22Rv1 (cell line): ENCODE data around the gene AFF2.

Experiments
- CTCF ChIP-seq: fragments of 450-650 bp; IDR thresholded peaks from 2 replicates; pipeline ENCODE4 v1.5.1; 2017; ENCODE audit warnings: mild to moderate bottlenecking
- ZFX ChIP-seq: fragments of 450-650 bp; IDR thresholded peaks from 2 replicates; pipeline ENCODE4 v1.6.1; 2017; ENCODE audit warnings: antibody characterized with exemption, borderline replicate concordance

GRCh38 chrX:148902581-148902980 lies 402.2 kb downstream of the AFF2 start:
- TF ChIP-seq CTCF: no peak
- no peak for TF ChIP-seq ZFX
